Measurements from ENCODE around the gene SLCO2A1.

The SLCO2A1 gene

GRCh38 chr3:133892541-133893231, 137.0 kb downstream of the SLCO2A1 start:
- H3K9ac ChIP-seq (ENCODE audit: low read depth, low read length): no peak overlapping the region
- peaks cover 49% of the 10 kb centered on the region for H3K27me3 ChIP-seq (ENCODE audit: insufficient read depth, low read length)
- no peaks in the 10 kb centered on the region for H3K9me3 ChIP-seq (ENCODE audit: insufficient read depth, low read depth, low read length)
- 94% methylated on average over 6 of the region's 6 CpGs for WGBS
- peaks cover 11% of the 10 kb centered on the region for H3K4me1 ChIP-seq (ENCODE audit: insufficient read depth, low read length)
- no peaks in the 10 kb centered on the region for H3K36me3 ChIP-seq (ENCODE audit: insufficient read depth, low read length)
- no peak overlapping the region for H3K27ac ChIP-seq (ENCODE audit: low read depth, low read length)
- no peak overlapping the region for H3K4me3 ChIP-seq (ENCODE audit: low read length)

DNA sequence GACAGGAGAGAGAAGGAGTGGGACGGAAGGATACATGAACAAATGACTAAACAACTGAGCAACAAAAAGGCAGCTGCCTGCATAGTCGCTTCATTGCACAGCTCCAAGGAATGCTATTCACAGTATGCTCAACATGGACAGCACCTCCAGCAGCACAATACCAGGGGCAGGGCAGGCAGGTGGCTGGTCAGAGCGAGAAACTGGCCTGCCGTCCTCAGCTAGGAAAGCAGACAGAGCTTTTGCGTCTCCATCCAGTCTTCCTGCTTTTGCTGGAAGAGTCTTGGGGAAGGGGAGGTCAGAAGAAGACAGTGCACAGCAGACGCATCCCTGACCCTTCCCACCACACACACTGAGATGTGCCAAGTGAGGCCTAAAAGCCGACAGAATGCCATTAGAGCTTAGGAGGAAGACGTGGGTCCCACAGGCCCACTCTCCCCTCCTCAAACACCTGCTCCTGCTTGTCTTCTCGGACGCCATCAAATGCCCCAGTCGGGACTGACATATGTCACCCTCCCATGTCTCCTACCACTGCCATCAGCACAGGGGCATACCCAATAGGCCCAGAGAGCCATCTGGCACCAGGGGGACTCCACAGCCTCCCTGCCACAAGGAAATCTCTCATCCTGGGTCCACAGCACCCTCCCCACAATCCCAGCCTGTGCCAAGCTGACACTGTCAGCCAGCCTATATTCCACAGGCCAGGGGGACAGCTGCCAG, 137.9 kb downstream of the SLCO2A1 start:
- Histone ChIP-seq H3K9ac (ENCODE audit: low read depth, low read length) (no peak overlapping the region), H3K4me1 (ENCODE audit: insufficient read depth, low read length) (peaks cover 18% of the 10 kb centered on the region), H3K4me3 (ENCODE audit: low read length) (no peak overlapping the region), H3K9me3 (ENCODE audit: insufficient read depth, low read depth, low read length) (no peaks in the 10 kb centered on the region), H3K27ac (ENCODE audit: low read depth, low read length) (no peak overlapping the region), H3K36me3 (ENCODE audit: insufficient read depth, low read length) (no peaks in the 10 kb centered on the region), H3K27me3 (ENCODE audit: insufficient read depth, low read length) (peaks cover 40% of the 10 kb centered on the region)
- 91% methylated on average over 11 of the region's 11 CpGs for WGBS

DNA sequence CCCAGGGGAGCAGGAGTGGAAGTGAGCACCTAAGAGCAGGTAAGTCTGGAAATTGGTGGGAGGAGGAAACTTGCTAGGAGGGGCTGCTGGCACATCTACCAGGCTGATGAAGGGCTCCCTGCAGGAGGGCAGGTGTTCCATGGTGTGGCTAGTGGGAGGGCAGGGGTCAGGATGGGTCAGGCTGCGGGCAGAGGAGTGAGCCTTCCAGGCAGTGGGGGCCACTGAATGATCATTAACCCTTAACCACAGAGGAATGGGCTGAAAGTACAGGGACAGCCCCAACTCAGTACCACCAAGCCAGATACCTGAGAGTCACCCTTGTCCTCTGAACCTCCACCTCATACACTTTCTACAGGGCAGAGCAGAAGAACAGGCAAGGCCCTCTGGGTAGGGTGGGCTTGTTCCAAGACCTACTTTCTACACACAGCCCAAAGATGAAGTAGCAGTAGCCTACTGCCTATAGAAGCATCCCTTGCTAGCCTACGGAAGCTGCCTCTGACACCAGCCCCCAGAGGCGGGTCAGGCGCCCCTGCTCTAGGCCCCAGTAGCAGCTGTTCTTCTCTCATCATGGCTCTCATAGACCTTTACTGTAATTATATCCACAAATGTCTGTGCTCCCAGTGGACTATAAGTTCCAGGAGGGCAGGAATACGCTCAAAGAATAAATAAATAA, 138.6 kb downstream of the SLCO2A1 start:
- Histone ChIP-seq H3K9ac (ENCODE audit: low read depth, low read length) (no peak overlapping the region), H3K27me3 (ENCODE audit: insufficient read depth, low read length) (peaks cover 33% of the 10 kb centered on the region), H3K4me1 (ENCODE audit: insufficient read depth, low read length) (peaks cover 18% of the 10 kb centered on the region), H3K4me3 (ENCODE audit: low read length) (no peak overlapping the region), H3K36me3 (ENCODE audit: insufficient read depth, low read length) (no peaks in the 10 kb centered on the region), H3K9me3 (ENCODE audit: insufficient read depth, low read depth, low read length) (no peaks in the 10 kb centered on the region), H3K27ac (ENCODE audit: low read depth, low read length) (no peak overlapping the region)
- WGBS: 91% methylated on average over 5 of the region's 5 CpGs

GRCh38 chr3:133890037-133890436, 139.7 kb downstream of the SLCO2A1 start:
- Histone ChIP-seq H3K9ac (ENCODE audit: low read depth, low read length) (no peak overlapping the region), H3K9me3 (ENCODE audit: insufficient read depth, low read depth, low read length) (no peaks in the 10 kb centered on the region), H3K27ac (ENCODE audit: low read depth, low read length) (no peak overlapping the region), H3K4me1 (ENCODE audit: insufficient read depth, low read length) (peaks cover 18% of the 10 kb centered on the region), H3K27me3 (ENCODE audit: insufficient read depth, low read length) (peaks cover 23% of the 10 kb centered on the region), H3K4me3 (ENCODE audit: low read length) (no peak overlapping the region), H3K36me3 (ENCODE audit: insufficient read depth, low read length) (no peaks in the 10 kb centered on the region)
- WGBS: 93% methylated on average over 2 of the region's 2 CpGs

- WGBS: 90% methylated on average over 9 of the region's 9 CpGs
- Histone ChIP-seq H3K27ac (ENCODE audit: low read depth, low read length) (no peak overlapping the region), H3K9ac (ENCODE audit: low read depth, low read length) (no peak overlapping the region), H3K4me3 (ENCODE audit: low read length) (no peak overlapping the region), H3K36me3 (ENCODE audit: insufficient read depth, low read length) (no peaks in the 10 kb centered on the region), H3K9me3 (ENCODE audit: insufficient read depth, low read depth, low read length) (no peaks in the 10 kb centered on the region), H3K27me3 (ENCODE audit: insufficient read depth, low read length) (peaks cover 13% of the 10 kb centered on the region), H3K4me1 (ENCODE audit: insufficient read depth, low read length) (peaks cover 15% of the 10 kb centered on the region)
These were observed 140.9 kb downstream of the SLCO2A1 start for GRCh38 chr3:133888726-133889340.

- H3K9me3 ChIP-seq (ENCODE audit: insufficient read depth, low read depth, low read length): no peaks in the 10 kb centered on the region
- H3K27me3 ChIP-seq (ENCODE audit: insufficient read depth, low read length): peaks cover 5% of the 10 kb centered on the region; the same call in 1 of the 2 replicates
- H3K27ac ChIP-seq (ENCODE audit: low read depth, low read length): no peak overlapping the region
- no peak overlapping the region for H3K4me3 ChIP-seq (ENCODE audit: low read length)
- H3K9ac ChIP-seq (ENCODE audit: low read depth, low read length): no peak overlapping the region
- no peaks in the 10 kb centered on the region for H3K36me3 ChIP-seq (ENCODE audit: insufficient read depth, low read length)
- H3K4me1 ChIP-seq (ENCODE audit: insufficient read depth, low read length): peaks cover 11% of the 10 kb centered on the region
- WGBS: 66% methylated on average over 8 of the region's 8 CpGs
These were observed 141.7 kb downstream of the SLCO2A1 start for GRCh38 chr3:133887803-133888703.

DNA sequence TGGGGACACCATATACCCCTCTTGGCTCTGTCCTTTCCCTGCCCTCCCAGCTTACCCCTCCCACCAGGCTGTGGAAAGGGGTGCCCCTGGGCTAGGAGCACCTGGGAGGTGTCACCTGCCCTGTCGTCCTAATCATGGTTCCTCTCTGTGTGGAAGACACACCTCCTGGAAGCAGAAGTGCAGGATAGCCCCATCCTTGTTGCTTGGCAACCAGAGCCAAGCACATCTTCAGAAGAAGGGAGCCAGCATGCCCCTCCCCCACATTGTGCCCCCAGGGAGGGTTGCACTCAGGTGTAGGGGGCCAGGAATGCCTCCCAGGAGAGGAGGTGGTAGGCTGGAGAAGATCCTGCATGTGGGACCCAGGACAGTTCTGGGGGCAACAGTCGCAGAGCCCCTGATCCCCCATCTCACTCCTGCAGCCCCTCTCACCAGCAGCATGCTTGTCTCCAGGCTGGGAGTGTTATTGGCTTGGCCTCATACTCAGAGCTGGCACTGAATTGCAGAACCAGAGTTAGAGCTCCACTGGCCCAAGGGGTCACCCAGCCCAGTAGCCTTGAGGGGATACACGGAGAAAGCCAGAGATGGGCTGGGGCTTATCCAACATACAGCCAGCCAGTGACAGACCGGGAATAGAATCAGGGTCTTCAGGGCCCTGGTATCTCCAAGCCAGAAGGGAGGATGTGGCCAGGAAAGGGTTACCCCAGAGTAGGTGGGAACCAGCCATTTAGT, 142.5 kb downstream of the SLCO2A1 start:
- Histone ChIP-seq H3K4me3 (ENCODE audit: low read length) (no peak overlapping the region), H3K27me3 (ENCODE audit: insufficient read depth, low read length) (no peaks in the 10 kb centered on the region), H3K36me3 (ENCODE audit: insufficient read depth, low read length) (no peaks in the 10 kb centered on the region), H3K9me3 (ENCODE audit: insufficient read depth, low read depth, low read length) (no peaks in the 10 kb centered on the region), H3K9ac (ENCODE audit: low read depth, low read length) (no peak overlapping the region), H3K4me1 (ENCODE audit: insufficient read depth, low read length) (peaks cover 11% of the 10 kb centered on the region), H3K27ac (ENCODE audit: low read depth, low read length) (no peak overlapping the region)
- WGBS: 80% methylated on average over 4 of the region's 4 CpGs

- Histone ChIP-seq H3K4me3 (ENCODE audit: low read length) (no peak overlapping the region), H3K9ac (ENCODE audit: low read depth, low read length) (no peak overlapping the region), H3K27ac (ENCODE audit: low read depth, low read length) (no peak overlapping the region), H3K4me1 (ENCODE audit: insufficient read depth, low read length) (peaks cover 11% of the 10 kb centered on the region), H3K9me3 (ENCODE audit: insufficient read depth, low read depth, low read length) (no peaks in the 10 kb centered on the region), H3K27me3 (ENCODE audit: insufficient read depth, low read length) (no peaks in the 10 kb centered on the region), H3K36me3 (ENCODE audit: insufficient read depth, low read length) (no peaks in the 10 kb centered on the region)
- WGBS: 93% methylated on average over 6 of the region's 7 CpGs
These were observed 143.5 kb downstream of the SLCO2A1 start for GRCh38 chr3:133886031-133886722.

GRCh38 chr3:133884887-133885711, 144.6 kb downstream of the SLCO2A1 start:
- no peaks in the 10 kb centered on the region for H3K27me3 ChIP-seq (ENCODE audit: insufficient read depth, low read length)
- H3K4me3 ChIP-seq (ENCODE audit: low read length): no peak overlapping the region
- no peaks in the 10 kb centered on the region for H3K36me3 ChIP-seq (ENCODE audit: insufficient read depth, low read length)
- peaks cover 11% of the 10 kb centered on the region for H3K4me1 ChIP-seq (ENCODE audit: insufficient read depth, low read length)
- 92% methylated on average over 11 of the region's 11 CpGs for WGBS
- H3K9me3 ChIP-seq (ENCODE audit: insufficient read depth, low read depth, low read length): no peaks in the 10 kb centered on the region
- H3K27ac ChIP-seq (ENCODE audit: low read depth, low read length): no peak overlapping the region
- no peak overlapping the region for H3K9ac ChIP-seq (ENCODE audit: low read depth, low read length)

Data from HUES64 (cell line).